HEK293 (cell line): ENCODE data around the gene AAK1.
A peak's percentile ranks its signal among the peaks of the same experiment; 100 is the strongest.

ENCODE experiments used
- CTCF ChIA-PET: fragments of 350-600 bp; formaldehyde crosslinking; extraction: SDS; loops from one replicate; lab custom pipeline; 2021; ENCODE audit warnings: antibody characterized with exemption; lab: Yijun Ruan, JAX
- POLR2A ChIA-PET: fragments of 300-600 bp; formaldehyde crosslinking; extraction: SDS; loops from one replicate; lab custom pipeline; 2020; ENCODE audit warnings: antibody characterized with exemption, inconsistent platforms; lab: Yijun Ruan, JAX
- H3K27ac ChIP-seq: fragments of 200-500 bp; sonication (Bioruptor generic); 2 replicates; pipeline ENCODE4 v1.5.1; 2014; ENCODE audit warnings: low read depth, low read length, control low read depth, inconsistent platforms; ENCODE audit errors: extremely low read depth
- H3K36me3 ChIP-seq, 2 experiments: fragments of 200-500 bp in 1 of 2; sonication (Bioruptor generic) in 1 of 2; 1 replicate in 1 of 2; 2 replicates in 1 of 2; pipeline ENCODE4 v1.5.1; 2014 to 2017; ENCODE audit warnings: inconsistent platforms in 2 of 2, low read length in 2 of 2; ENCODE audit not compliant: control insufficient read depth in 2 of 2, insufficient read depth in 1 of 2
- H3K4me1 ChIP-seq: fragments of 200-500 bp; sonication (Bioruptor generic); 2 replicates; pipeline ENCODE4 v1.5.1; 2014; ENCODE audit warnings: mild to moderate bottlenecking, low read length, inconsistent platforms; ENCODE audit not compliant: control insufficient read depth, insufficient read depth
- H3K4me3 ChIP-seq: 2 replicates; pipeline ENCODE4 v1.5.1; 2011; ENCODE audit warnings: low read depth, mild to moderate bottlenecking, control low read depth, low read length, moderate library complexity
- H3K9me3 ChIP-seq: fragments of 200-500 bp; sonication (Bioruptor generic); 2 replicates; pipeline ENCODE4 v1.5.1; 2014; ENCODE audit warnings: low read depth, low read length, inconsistent platforms; ENCODE audit not compliant: control insufficient read depth, insufficient read depth
- KLF10 ChIP-seq: fragments of 450-650 bp; IDR thresholded peaks from 2 replicates; pipeline ENCODE4 v1.5.1; 2018; ENCODE audit warnings: missing biosample characterization, mild to moderate bottlenecking, missing genetic modification characterization
- KLF17 ChIP-seq: fragments of 450-650 bp; formaldehyde crosslinking; IDR thresholded peaks from 2 replicates; pipeline ENCODE4 v1.5.1; 2016; ENCODE audit warnings: missing biosample characterization, missing genetic modification characterization
- KLF9 ChIP-seq: fragments of 450-650 bp; formaldehyde crosslinking; IDR thresholded peaks from 2 replicates; pipeline ENCODE4 v1.5.1; 2016; ENCODE audit warnings: missing biosample characterization, missing genetic modification characterization, low read depth
- MZF1 ChIP-seq: fragments of 450-650 bp; formaldehyde crosslinking; IDR thresholded peaks from 2 replicates; pipeline ENCODE4 v1.5.1; 2017; ENCODE audit warnings: missing biosample characterization, missing genetic modification characterization, borderline replicate concordance
- PRDM10 ChIP-seq: fragments of 450-650 bp; formaldehyde crosslinking; IDR thresholded peaks from 2 replicates; pipeline ENCODE4 v1.5.1; 2016; ENCODE audit warnings: missing biosample characterization, missing genetic modification characterization
- SCRT2 ChIP-seq: fragments of 450-650 bp; formaldehyde crosslinking; IDR thresholded peaks from 2 replicates; pipeline ENCODE4 v1.5.1; 2016; ENCODE audit warnings: missing biosample characterization, missing genetic modification characterization
- SP2 ChIP-seq: fragments of 450-650 bp; formaldehyde crosslinking; IDR thresholded peaks from 2 replicates; pipeline ENCODE4 v1.5.1; 2016; ENCODE audit warnings: missing biosample characterization, missing genetic modification characterization
- SP3 ChIP-seq: fragments of 450-650 bp; formaldehyde crosslinking; IDR thresholded peaks from 2 replicates; pipeline ENCODE4 v1.5.1; 2016; ENCODE audit warnings: missing biosample characterization, missing genetic modification characterization
- YY2 ChIP-seq: fragments of 450-650 bp; formaldehyde crosslinking; IDR thresholded peaks from 2 replicates; pipeline ENCODE4 v1.5.1; 2016; ENCODE audit warnings: missing biosample characterization, missing genetic modification characterization
- ZBTB1 ChIP-seq: fragments of 450-650 bp; formaldehyde crosslinking; IDR thresholded peaks from 2 replicates; pipeline ENCODE4 v1.5.1; 2016; ENCODE audit warnings: missing biosample characterization, missing genetic modification characterization
- ZBTB17 ChIP-seq: fragments of 450-650 bp; formaldehyde crosslinking; IDR thresholded peaks from 2 replicates; pipeline ENCODE4 v1.5.1; 2016; ENCODE audit warnings: missing biosample characterization, missing genetic modification characterization
- ZBTB20 ChIP-seq: fragments of 450-650 bp; formaldehyde crosslinking; IDR thresholded peaks from 2 replicates; pipeline ENCODE4 v1.5.1; 2016; ENCODE audit warnings: missing biosample characterization, missing genetic modification characterization
- ZNF169 ChIP-seq: fragments of 450-650 bp; formaldehyde crosslinking; IDR thresholded peaks from 2 replicates; pipeline ENCODE4 v1.5.1; 2016; ENCODE audit warnings: missing biosample characterization, missing genetic modification characterization
- ZNF175 ChIP-seq: fragments of 450-650 bp; formaldehyde crosslinking; IDR thresholded peaks from 2 replicates; pipeline ENCODE4 v1.5.1; 2016; ENCODE audit warnings: missing biosample characterization, missing genetic modification characterization
- ZNF18 ChIP-seq: fragments of 450-650 bp; formaldehyde crosslinking; IDR thresholded peaks from 2 replicates; pipeline ENCODE4 v1.5.1; 2016; ENCODE audit warnings: missing biosample characterization, missing genetic modification characterization
- ZNF24 ChIP-seq: fragments of 450-650 bp; formaldehyde crosslinking; IDR thresholded peaks from 2 replicates; pipeline ENCODE4 v1.5.1; 2016; ENCODE audit warnings: missing biosample characterization, missing genetic modification characterization
- ZNF335 ChIP-seq: fragments of 450-650 bp; formaldehyde crosslinking; conservative IDR thresholded peaks from 2 replicates; pipeline ENCODE4 v1.5.1; 2016; ENCODE audit warnings: missing biosample characterization, missing genetic modification characterization
- ZNF350 ChIP-seq: fragments of 450-650 bp; formaldehyde crosslinking; IDR thresholded peaks from 2 replicates; pipeline ENCODE4 v1.5.0; 2017; ENCODE audit warnings: missing biosample characterization, mild to moderate bottlenecking, missing genetic modification characterization
- ZNF354C ChIP-seq: fragments of 450-650 bp; formaldehyde crosslinking; IDR thresholded peaks from 2 replicates; pipeline ENCODE4 v1.5.1; 2016; ENCODE audit warnings: missing biosample characterization, missing genetic modification characterization, low read depth, borderline replicate concordance
- ZNF366 ChIP-seq: fragments of 450-650 bp; formaldehyde crosslinking; conservative IDR thresholded peaks from 2 replicates; pipeline ENCODE4 v1.5.1; 2016; ENCODE audit warnings: missing biosample characterization, missing genetic modification characterization
- ZNF394 ChIP-seq: fragments of 450-650 bp; formaldehyde crosslinking; IDR thresholded peaks from 2 replicates; pipeline ENCODE4 v1.5.1; 2016; ENCODE audit warnings: missing biosample characterization, missing genetic modification characterization, mild to moderate bottlenecking, moderate library complexity, borderline replicate concordance
- TF ChIP-seq, protein P1 (sequence below): fragments of 450-650 bp; formaldehyde crosslinking; IDR thresholded peaks from 2 replicates; pipeline ENCODE4 v1.5.1; 2016; ENCODE audit warnings: missing biosample characterization, missing genetic modification characterization
- TF ChIP-seq, protein P2 (sequence below): fragments of 450-650 bp; formaldehyde crosslinking; conservative IDR thresholded peaks from 2 replicates; pipeline ENCODE4 v1.5.1; 2016; ENCODE audit warnings: low read depth, missing biosample characterization, missing genetic modification characterization

Gene AAK1

DNA sequence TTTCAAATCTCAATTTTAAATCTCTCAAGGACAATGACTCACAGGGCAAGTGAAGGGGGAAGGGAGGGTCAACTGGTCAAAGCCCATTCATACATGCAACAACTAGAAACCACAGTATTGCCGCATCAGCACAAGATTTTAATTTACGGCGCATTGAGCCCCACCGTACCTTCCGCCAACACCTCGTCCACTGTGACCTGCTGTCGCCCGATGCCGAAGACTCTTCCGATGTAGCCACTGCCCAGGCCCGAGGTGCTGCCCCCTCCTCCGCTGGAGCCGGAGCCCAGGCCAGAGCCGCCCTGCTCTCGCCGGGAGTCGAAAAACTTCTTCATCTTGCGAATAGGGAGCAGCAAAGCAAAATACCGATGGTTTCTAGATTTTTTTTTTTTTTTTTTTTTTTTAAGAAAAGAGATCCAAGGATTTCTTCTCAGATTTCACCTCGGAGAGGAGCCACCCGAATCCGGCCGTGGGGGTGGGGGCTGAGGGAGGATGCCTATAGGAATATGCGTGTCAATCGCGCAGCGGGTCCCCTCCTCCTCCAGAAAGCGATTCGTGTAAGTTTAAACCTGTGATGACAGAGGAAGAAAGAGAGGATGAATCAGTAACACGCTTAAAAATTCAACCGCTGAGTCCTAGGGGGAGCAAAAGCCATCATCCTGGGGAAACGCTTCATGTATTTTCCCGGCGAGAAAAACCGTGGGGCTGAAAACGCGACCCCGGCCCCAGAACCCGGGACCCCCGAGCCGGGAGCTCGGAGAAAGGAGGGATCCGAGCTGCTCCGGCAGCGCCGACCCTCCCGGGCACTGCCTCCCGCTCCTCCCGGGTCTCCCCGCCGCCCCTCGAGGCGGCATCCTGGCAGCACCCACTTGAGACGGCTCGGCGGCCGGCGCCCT is 584 bp downstream of the AAK1 start:
- peak; percentile 74 for TF ChIP-seq ZBTB20 (tag by site-specific recombination)
- TF ChIP-seq, protein P1, sequence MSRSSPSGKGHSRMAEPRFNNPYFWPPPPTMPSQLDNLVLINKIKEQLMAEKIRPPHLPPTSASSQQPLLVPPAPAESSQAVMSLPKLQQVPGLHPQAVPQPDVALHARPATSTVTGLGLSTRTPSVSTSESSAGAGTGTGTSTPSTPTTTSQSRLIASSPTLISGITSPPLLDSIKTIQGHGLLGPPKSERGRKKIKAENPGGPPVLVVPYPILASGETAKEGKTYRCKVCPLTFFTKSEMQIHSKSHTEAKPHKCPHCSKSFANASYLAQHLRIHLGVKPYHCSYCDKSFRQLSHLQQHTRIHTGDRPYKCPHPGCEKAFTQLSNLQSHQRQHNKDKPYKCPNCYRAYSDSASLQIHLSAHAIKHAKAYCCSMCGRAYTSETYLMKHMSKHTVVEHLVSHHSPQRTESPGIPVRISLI (tag by site-specific recombination): peak; percentile 96
- no peak for TF ChIP-seq YY2
- TF ChIP-seq SP2: peak; percentile 31; the same call in 1 of the 2 replicates
- no peak for TF ChIP-seq MZF1 (tag by site-specific recombination)
- peak; percentile 38 for TF ChIP-seq ZBTB17 (tag by site-specific recombination)
- TF ChIP-seq ZNF350: no peak
- TF ChIP-seq ZNF175 (tag by site-specific recombination): no peak
- TF ChIP-seq PRDM10 (tag by site-specific recombination): peak; percentile 18
- 0 out of 2 replicates have a peak, but pooled peaks have one; percentile 9 for TF ChIP-seq ZNF24 (tag by site-specific recombination)
- TF ChIP-seq KLF17 (tag by site-specific recombination): peak; percentile 61; the same call in 1 of the 2 replicates
- TF ChIP-seq ZNF366 (tag by site-specific recombination): peak; percentile 40; the same call in 1 of the 2 replicates
- TF ChIP-seq ZNF394 (tag by site-specific recombination): no peak
- TF ChIP-seq ZBTB1 (tag by site-specific recombination): no peak
- no peak for TF ChIP-seq KLF9
- peak; percentile 95 for TF ChIP-seq ZNF335 (tag by site-specific recombination)
- TF ChIP-seq ZNF169 (tag by site-specific recombination): no peak
- TF ChIP-seq SCRT2 (tag by site-specific recombination): peak; percentile 77
- TF ChIP-seq ZNF354C (tag by site-specific recombination): no peak
- TF ChIP-seq, protein P2, sequence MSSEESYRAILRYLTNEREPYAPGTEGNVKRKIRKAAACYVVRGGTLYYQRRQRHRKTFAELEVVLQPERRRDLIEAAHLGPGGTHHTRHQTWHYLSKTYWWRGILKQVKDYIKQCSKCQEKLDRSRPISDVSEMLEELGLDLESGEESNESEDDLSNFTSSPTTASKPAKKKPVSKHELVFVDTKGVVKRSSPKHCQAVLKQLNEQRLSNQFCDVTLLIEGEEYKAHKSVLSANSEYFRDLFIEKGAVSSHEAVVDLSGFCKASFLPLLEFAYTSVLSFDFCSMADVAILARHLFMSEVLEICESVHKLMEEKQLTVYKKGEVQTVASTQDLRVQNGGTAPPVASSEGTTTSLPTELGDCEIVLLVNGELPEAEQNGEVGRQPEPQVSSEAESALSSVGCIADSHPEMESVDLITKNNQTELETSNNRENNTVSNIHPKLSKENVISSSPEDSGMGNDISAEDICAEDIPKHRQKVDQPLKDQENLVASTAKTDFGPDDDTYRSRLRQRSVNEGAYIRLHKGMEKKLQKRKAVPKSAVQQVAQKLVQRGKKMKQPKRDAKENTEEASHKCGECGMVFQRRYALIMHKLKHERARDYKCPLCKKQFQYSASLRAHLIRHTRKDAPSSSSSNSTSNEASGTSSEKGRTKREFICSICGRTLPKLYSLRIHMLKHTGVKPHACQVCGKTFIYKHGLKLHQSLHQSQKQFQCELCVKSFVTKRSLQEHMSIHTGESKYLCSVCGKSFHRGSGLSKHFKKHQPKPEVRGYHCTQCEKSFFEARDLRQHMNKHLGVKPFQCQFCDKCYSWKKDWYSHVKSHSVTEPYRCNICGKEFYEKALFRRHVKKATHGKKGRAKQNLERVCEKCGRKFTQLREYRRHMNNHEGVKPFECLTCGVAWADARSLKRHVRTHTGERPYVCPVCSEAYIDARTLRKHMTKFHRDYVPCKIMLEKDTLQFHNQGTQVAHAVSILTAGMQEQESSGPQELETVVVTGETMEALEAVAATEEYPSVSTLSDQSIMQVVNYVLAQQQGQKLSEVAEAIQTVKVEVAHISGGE (tag by site-specific recombination): peak; percentile 11; the same call in 1 of the 2 replicates
- TF ChIP-seq SP3 (tag by site-specific recombination): no peak
- no peak for TF ChIP-seq ZNF18
- no peak for TF ChIP-seq KLF10
- Histone ChIP-seq H3K27ac (peak overlapping the region; percentile 94), H3K36me3 (peaks cover 0 to 15% of the 10 kb centered on the region in 2 experiments; a peak in 1 of 3 replicates), H3K4me3 (peak overlapping the region; percentile 86), H3K9me3 (no peaks in the 10 kb centered on the region), H3K4me1 (peaks cover 8% of the 10 kb centered on the region; the same call in 1 of the 2 replicates)
- ChIA-PET POLR2A (interaction anchor here (0.7 to 1.7 kb wide), 7 partner anchors 9 to 251 kb away, joined by 3 to 11 read pairs (median 5); partner anchors contain the start of gene SNRNP27), CTCF (interaction anchor here (0.6 to 4.6 kb wide), 4 partner anchors 11 to 118 kb away, joined by 3 to 38 read pairs (median 4); no protein-coding TSS in a partner anchor)
